ENCODE data around the gene PDE6A. TPM values are rescaled to one million over a fixed set of nuclear protein-coding genes. Genes with fewer than 3 reads are reported as not detected.

PDE6A gene
- total and polyA plus RNA-seq, 9 of the 15 experiments (the other 6 are each of a cell fraction or from before 2014, with no cell fraction given), result 0.01 to 0.04 (median 0.01) TPM; not detected in 6

- TF ChIP-seq, protein P1, sequence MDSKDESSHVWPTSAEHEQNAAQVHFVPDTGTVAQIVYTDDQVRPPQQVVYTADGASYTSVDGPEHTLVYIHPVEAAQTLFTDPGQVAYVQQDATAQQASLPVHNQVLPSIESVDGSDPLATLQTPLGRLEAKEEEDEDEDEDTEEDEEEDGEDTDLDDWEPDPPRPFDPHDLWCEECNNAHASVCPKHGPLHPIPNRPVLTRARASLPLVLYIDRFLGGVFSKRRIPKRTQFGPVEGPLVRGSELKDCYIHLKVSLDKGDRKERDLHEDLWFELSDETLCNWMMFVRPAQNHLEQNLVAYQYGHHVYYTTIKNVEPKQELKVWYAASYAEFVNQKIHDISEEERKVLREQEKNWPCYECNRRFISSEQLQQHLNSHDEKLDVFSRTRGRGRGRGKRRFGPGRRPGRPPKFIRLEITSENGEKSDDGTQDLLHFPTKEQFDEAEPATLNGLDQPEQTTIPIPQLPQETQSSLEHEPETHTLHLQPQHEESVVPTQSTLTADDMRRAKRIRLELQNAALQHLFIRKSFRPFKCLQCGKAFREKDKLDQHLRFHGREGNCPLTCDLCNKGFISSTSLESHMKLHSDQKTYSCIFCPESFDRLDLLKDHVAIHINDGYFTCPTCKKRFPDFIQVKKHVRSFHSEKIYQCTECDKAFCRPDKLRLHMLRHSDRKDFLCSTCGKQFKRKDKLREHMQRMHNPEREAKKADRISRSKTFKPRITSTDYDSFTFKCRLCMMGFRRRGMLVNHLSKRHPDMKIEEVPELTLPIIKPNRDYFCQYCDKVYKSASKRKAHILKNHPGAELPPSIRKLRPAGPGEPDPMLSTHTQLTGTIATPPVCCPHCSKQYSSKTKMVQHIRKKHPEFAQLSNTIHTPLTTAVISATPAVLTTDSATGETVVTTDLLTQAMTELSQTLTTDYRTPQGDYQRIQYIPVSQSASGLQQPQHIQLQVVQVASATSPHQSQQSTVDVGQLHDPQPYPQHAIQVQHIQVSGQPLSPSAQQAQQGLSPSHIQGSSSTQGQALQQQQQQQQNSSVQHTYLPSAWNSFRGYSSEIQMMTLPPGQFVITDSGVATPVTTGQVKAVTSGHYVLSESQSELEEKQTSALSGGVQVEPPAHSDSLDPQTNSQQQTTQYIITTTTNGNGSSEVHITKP (IDR thresholded peaks at IDR 0.05; ENCODE audit: partially characterized antibody), result no peak
- TF ChIP-seq ZBTB43 (CRISPR knock-in tag; IDR thresholded peaks at IDR 0.05) (no peak), CBFA2T2 (conservative IDR thresholded peaks at IDR 0.05) (no peak), ETV1 (tag; conservative IDR thresholded peaks at IDR 0.05; ENCODE audit: low read depth) (no peak)
Observed at GRCh38 chr5:149956685-149957084, 12.1 kb upstream of the PDE6A start (continued).

DNA sequence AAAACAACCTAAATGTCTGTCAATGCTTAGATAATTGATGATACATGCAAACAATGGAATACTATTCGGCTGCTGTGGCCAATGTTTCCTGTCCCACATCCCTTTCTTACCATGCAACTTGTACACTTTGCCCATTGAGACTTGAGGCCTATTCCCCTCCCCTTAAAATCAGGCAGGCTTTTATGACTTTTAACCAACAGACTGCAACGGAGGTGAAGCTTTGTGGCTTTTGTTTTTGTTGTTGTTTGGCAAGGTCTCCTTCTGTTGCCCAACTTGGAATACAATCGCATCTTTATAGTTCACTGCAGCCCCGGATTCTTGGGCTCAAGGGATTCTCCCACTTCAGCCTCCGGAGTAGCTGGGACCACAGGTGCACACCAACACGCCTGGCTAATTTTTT is 10.2 kb upstream of the PDE6A start:
- intact Hi-C loops (cut with micrococcal nuclease) (no loop called here), in situ Hi-C loops (cut with MboI) (no loop called here)
- H3K9ac ChIP-seq (ENCODE audit: insufficient read depth in 1 of 2, low read depth in 2 of 2, low read length in 2 of 2), result no peak overlapping the region
- H3K36me3 ChIP-seq (ENCODE audit: control insufficient read depth, insufficient read depth, low read length), result no peaks in the 10 kb centered on the region
- WGBS (ENCODE audit: insufficient coverage, low coverage, missing lambda C conversion rate), result 68% methylated on average over 6 of the region's 6 CpGs
- no peak overlapping the region for H3K27ac ChIP-seq (ENCODE audit: extremely low read depth, low read depth, low read length)
- H2AFZ ChIP-seq (ENCODE audit: low read depth, low read length), result no peak overlapping the region
- H3K9me1 ChIP-seq (ENCODE audit: control insufficient read depth, insufficient read depth, low read length), result no peaks in the 10 kb centered on the region
- DNase-seq (ENCODE audit: extremely low read depth in 1 of 4, low spot score in 3 of 4), result no peak
- ATAC-seq, result no peak
- ChIA-PET POLR2A (interaction anchor here (1.4 kb wide), 1 partner anchor 20 kb away, joined by 4 read pairs; no protein-coding TSS in a partner anchor), CTCF (ENCODE audit: low intra/inter-chr PET ratio) (no interaction called here)
- no peaks in the 10 kb centered on the region for H3K9me3 ChIP-seq (replicated peaks; ENCODE audit: control insufficient read depth, insufficient read depth, low read depth, low read length)
- H3K4me3 ChIP-seq, result no peak overlapping the region
- H3K27me3 ChIP-seq (ENCODE audit: control insufficient read depth in 2 of 2, insufficient read depth in 2 of 2, low read length in 2 of 2), result no peaks in the 10 kb centered on the region
- BruUV-seq (replicated peaks), result no TSS peak
- H3K4me1 ChIP-seq (replicated peaks in 1 of 2; ENCODE audit: control insufficient read depth in 2 of 2, insufficient read depth in 2 of 2, low read length in 2 of 2), result peaks cover 4 to 13% of the 10 kb centered on the region in 2 experiments; a peak in 4 of 5 replicates
- H3K79me2 ChIP-seq (ENCODE audit: control insufficient read depth, insufficient read depth, low read length), result no peaks in the 10 kb centered on the region
- H3K4me2 ChIP-seq (ENCODE audit: insufficient read depth, low read length), result no peak overlapping the region
- H4K20me1 ChIP-seq (replicated peaks; ENCODE audit: control insufficient read depth, insufficient read depth, low read length), result no peaks in the 10 kb centered on the region
- FAIRE-seq, result no peak
- TF ChIP-seq, protein P2, sequence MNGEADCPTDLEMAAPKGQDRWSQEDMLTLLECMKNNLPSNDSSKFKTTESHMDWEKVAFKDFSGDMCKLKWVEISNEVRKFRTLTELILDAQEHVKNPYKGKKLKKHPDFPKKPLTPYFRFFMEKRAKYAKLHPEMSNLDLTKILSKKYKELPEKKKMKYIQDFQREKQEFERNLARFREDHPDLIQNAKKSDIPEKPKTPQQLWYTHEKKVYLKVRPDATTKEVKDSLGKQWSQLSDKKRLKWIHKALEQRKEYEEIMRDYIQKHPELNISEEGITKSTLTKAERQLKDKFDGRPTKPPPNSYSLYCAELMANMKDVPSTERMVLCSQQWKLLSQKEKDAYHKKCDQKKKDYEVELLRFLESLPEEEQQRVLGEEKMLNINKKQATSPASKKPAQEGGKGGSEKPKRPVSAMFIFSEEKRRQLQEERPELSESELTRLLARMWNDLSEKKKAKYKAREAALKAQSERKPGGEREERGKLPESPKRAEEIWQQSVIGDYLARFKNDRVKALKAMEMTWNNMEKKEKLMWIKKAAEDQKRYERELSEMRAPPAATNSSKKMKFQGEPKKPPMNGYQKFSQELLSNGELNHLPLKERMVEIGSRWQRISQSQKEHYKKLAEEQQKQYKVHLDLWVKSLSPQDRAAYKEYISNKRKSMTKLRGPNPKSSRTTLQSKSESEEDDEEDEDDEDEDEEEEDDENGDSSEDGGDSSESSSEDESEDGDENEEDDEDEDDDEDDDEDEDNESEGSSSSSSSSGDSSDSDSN (IDR thresholded peaks at IDR 0.05; ENCODE audit: borderline replicate concordance in 1 of 2, low read depth in 2 of 2, low read length in 2 of 2), result no peak
- TF ChIP-seq ZNF589 (CRISPR knock-in tag; IDR thresholded peaks at IDR 0.05; ENCODE audit: low read depth) (no peak), KAT2B (IDR thresholded peaks at IDR 0.05; ENCODE audit: low read depth, low read length) (no peak), PHB2 (IDR thresholded peaks at IDR 0.05; ENCODE audit: low read depth) (no peak), CREM (IDR thresholded peaks at IDR 0.05; ENCODE audit: low read depth) (no peak), PCBP1 (IDR thresholded peaks at IDR 0.05; ENCODE audit: low read depth, low read length, poor library complexity, severe bottlenecking) (no peak)
- TF ChIP-seq, protein P3, sequence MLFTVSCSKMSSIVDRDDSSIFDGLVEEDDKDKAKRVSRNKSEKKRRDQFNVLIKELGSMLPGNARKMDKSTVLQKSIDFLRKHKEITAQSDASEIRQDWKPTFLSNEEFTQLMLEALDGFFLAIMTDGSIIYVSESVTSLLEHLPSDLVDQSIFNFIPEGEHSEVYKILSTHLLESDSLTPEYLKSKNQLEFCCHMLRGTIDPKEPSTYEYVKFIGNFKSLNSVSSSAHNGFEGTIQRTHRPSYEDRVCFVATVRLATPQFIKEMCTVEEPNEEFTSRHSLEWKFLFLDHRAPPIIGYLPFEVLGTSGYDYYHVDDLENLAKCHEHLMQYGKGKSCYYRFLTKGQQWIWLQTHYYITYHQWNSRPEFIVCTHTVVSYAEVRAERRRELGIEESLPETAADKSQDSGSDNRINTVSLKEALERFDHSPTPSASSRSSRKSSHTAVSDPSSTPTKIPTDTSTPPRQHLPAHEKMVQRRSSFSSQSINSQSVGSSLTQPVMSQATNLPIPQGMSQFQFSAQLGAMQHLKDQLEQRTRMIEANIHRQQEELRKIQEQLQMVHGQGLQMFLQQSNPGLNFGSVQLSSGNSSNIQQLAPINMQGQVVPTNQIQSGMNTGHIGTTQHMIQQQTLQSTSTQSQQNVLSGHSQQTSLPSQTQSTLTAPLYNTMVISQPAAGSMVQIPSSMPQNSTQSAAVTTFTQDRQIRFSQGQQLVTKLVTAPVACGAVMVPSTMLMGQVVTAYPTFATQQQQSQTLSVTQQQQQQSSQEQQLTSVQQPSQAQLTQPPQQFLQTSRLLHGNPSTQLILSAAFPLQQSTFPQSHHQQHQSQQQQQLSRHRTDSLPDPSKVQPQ (CRISPR knock-in tag; IDR thresholded peaks at IDR 0.05; ENCODE audit: borderline replicate concordance), result no peak
